B cell (primary cell): Measurements from ENCODE around the gene HOXA9. TPM values are rescaled to one million over a fixed set of nuclear protein-coding genes. Genes with fewer than 3 reads are reported as not detected.

Source experiments
- ATAC-seq: fragments of 200-7000 bp; cut with Tn5 transposase; one replicate; pipeline ENCODE4 v1.10.0; 2021; ENCODE audit warnings: low read depth, mild to moderate bottlenecking, moderate number of reproducible peaks, moderate library complexity
- CTCF ChIA-PET: fragments of 350-600 bp; sonication (Branson Sonifier 250); formaldehyde crosslinking; loops from one replicate; lab custom pipeline; 2021; ENCODE audit warnings: antibody characterized with exemption, inconsistent platforms; lab: Charles Lee
- POLR2A ChIA-PET: fragments of 350-600 bp; sonication (Branson Sonifier 250); formaldehyde crosslinking; loops from one replicate; lab custom pipeline; 2021; ENCODE audit warnings: antibody characterized with exemption; lab: Charles Lee
- DNase-seq: peaks from one replicate; pipeline ENCODE4 v3.0.0; 2013
- H2AFZ ChIP-seq: 2 replicates; pipeline ENCODE4 v1.6.1; 2012; ENCODE audit warnings: mild to moderate bottlenecking, low read depth, low read length; ENCODE audit not compliant: insufficient read depth, poor library complexity, severe bottlenecking
- H3K27ac ChIP-seq, 2 donors: 1 replicate in 1 of 2; 2 replicates in 1 of 2; pipeline ENCODE4 v1.5.1; 2012 to 2013; ENCODE audit warnings: low read length in 2 of 2, mild to moderate bottlenecking in 2 of 2, moderate library complexity in 1 of 2
- H3K27me3 ChIP-seq, 4 experiments: fragments of 200-600 bp in 1 of 4; sonication (generic) in 1 of 4; replicated peaks in 1 of 4; 1 replicate in 2 of 4; 2 replicates in 2 of 4; pipeline versions ENCODE4 v1.6.1 to v1.7.0; 2013 to 2016; ENCODE audit warnings: low read length in 3 of 4, mild to moderate bottlenecking in 2 of 4, mixed read lengths in 1 of 4, moderate library complexity in 1 of 4; ENCODE audit not compliant: insufficient read depth in 4 of 4, control insufficient read depth in 3 of 4; ENCODE audit errors: control extremely low read depth in 1 of 4
- H3K36me3 ChIP-seq, 2 experiments: replicated peaks in 1 of 2; 1 replicate in 1 of 2; 2 replicates in 1 of 2; pipeline versions ENCODE4 v1.6.1 to v1.7.1; 2013; ENCODE audit warnings: low read length in 1 of 2; ENCODE audit not compliant: insufficient read depth in 2 of 2, control insufficient read depth in 1 of 2; ENCODE audit errors: control extremely low read depth in 1 of 2, extremely low read depth in 1 of 2
- H3K4me1 ChIP-seq, 2 donors: fragments of 200-600 bp in 1 of 2; sonication (generic) in 1 of 2; 1 replicate in 1 of 2; 2 replicates in 1 of 2; pipeline versions ENCODE4 v1.5.1 to v1.6.1; 2013 to 2017; ENCODE audit warnings: low read length in 2 of 2; ENCODE audit not compliant: control insufficient read depth in 2 of 2, insufficient read depth in 2 of 2
- H3K4me2 ChIP-seq: replicated peaks from 2 replicates; pipeline ENCODE3; 2012; ENCODE audit warnings: mild to moderate bottlenecking, low read depth, low read length; ENCODE audit not compliant: poor library complexity, severe bottlenecking
- H3K4me3 ChIP-seq, 5 experiments: fragments of 200-600 bp in 1 of 5; sonication (generic) in 1 of 5; 1 replicate in 3 of 5; 2 replicates in 2 of 5; pipeline versions ENCODE4 v1.5.1 to v1.7.0; 2011 to 2016; ENCODE audit warnings: low read length in 4 of 5, mild to moderate bottlenecking in 4 of 5, low read depth in 2 of 5, control low read depth in 1 of 5, moderate library complexity in 1 of 5; ENCODE audit not compliant: insufficient read depth in 1 of 5; ENCODE audit errors: control extremely low read depth in 1 of 5, extremely low read depth in 1 of 5
- H3K79me2 ChIP-seq: fragments of 200-600 bp; sonication (generic); one replicate; pipeline ENCODE4 v1.6.0; 2016; ENCODE audit warnings: low read length; ENCODE audit not compliant: control insufficient read depth, insufficient read depth
- H3K9ac ChIP-seq: fragments of 200-600 bp; sonication (generic); 2 replicates; pipeline ENCODE4 v1.6.1; 2017; ENCODE audit warnings: mild to moderate bottlenecking, low read length, moderate library complexity
- H3K9me3 ChIP-seq, 3 donors: one replicate each; pipeline versions ENCODE4 v1.6.1 to v1.7.1; 2013; ENCODE audit warnings: low read length in 2 of 3; ENCODE audit not compliant: control insufficient read depth in 2 of 3, insufficient read depth in 1 of 3; ENCODE audit errors: control extremely low read depth in 1 of 3
- H4K20me1 ChIP-seq: 2 replicates; pipeline ENCODE4 v1.6.0; 2012; ENCODE audit warnings: mild to moderate bottlenecking, low read length; ENCODE audit not compliant: insufficient read depth, control insufficient read depth, poor library complexity, severe bottlenecking
- H3K27ac Mint-ChIP-seq: one replicate; pipeline ENCODE4 v1.8.0; 2021; ENCODE audit warnings: mixed read lengths
- H3K27me3 Mint-ChIP-seq: one replicate; pipeline ENCODE4 v1.8.0; 2021; ENCODE audit warnings: mixed read lengths
- H3K4me1 Mint-ChIP-seq: one replicate; pipeline ENCODE4 v1.8.0; 2021; ENCODE audit warnings: mixed read lengths
- H3K4me3 Mint-ChIP-seq: one replicate; pipeline ENCODE4 v1.8.0; 2021; ENCODE audit warnings: mixed read lengths
- H3K9me3 Mint-ChIP-seq: one replicate; pipeline ENCODE4 v1.8.0; 2022; ENCODE audit warnings: mixed read lengths; ENCODE audit not compliant: insufficient read depth
- CTCF ChIP-seq: fragments of 200-600 bp; IDR thresholded peaks from one replicate; pipeline ENCODE4 v1.8.0; 2022; ENCODE audit warnings: antibody characterized with exemption, mild to moderate bottlenecking
- EZH2 ChIP-seq: IDR thresholded peaks from 2 replicates; pipeline ENCODE4 v1.6.1; 2012; ENCODE audit warnings: borderline replicate concordance, low read depth, mild to moderate bottlenecking, moderate library complexity, low read length; ENCODE audit not compliant: insufficient read depth, poor library complexity, severe bottlenecking
- WGBS: methylation state at CpG from one replicate; pipeline ENCODE4 v1.1.5; 2013; ENCODE audit warnings: missing lambda C conversion rate; ENCODE audit not compliant: insufficient coverage; 5-methylcytosine and 5-hydroxymethylcytosine counted together
- intact Hi-C: fragments of 100-400 bp; cut with micrococcal nuclease; formaldehyde crosslinking; loops from one replicate; pipeline ENCODE4 v1.10.0; 2022
- polyA plus RNA-seq: library from polyadenylated mRNA; depleted of rRNA; stranded (reverse); fragments of >200 nt; gene quantifications from 2 replicates; pipeline ENCODE4 v1.2.3, GENCODE V29; 2012
- total RNA-seq, 2 donors: library from RNA; stranded (reverse); fragments of 120-200 nt in 1 of 2; gene quantifications; 1 replicate in 1 of 2; 2 replicates in 1 of 2; pipeline versions ENCODE4 v1.2.3 to v1.2.4, GENCODE V29; 2013 to 2022

Gene HOXA9
- total and polyA plus RNA-seq, 2 donors (not counting 1 experiment from before 2014, with no cell fraction given), result 0.07 TPM; not detected in 1

DNA sequence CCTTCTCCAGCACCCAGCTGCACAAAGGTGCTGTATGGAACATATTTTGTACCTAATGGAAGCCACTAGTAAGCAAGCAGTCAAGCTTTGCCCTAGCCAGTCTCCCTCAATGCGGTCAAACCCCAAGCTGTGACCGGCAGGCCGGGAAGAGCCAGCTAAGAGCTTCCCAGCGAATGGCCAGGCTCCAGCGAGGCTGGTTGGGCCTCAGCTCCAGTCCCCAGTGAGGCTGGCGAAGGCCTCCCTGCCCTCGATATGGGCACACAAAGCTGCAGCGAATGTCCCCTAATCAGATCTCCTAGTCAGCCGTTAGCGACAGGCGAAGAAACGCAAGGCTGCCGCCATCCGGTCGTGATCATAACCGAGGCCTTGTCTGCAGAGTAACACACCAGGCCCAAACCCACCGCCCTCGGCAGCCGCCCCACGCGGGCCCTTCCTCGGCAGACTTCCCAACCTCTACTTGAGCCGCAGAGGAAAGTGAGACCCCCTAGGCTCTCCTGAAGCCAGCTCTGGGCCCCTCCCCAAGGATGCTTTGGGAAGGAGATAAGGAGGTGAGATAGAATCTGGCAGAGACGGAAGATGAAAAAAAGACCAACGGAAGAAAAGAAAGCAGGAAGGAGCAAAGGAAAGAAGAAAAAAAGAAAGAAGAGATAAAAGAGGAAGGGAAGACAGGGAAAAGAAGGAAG, 3.1 kb upstream of the HOXA9 start:
- H3K27me3 ChIP-seq, result peaks cover 0 to 98% (median 84%) of the 10 kb centered on the region in 4 experiments
- CTCF ChIA-PET, result interaction anchor here (0.7 to 1.1 kb wide), 4 partner anchors 10 to 1314 kb away, joined by 3 to 5 read pairs (median 3); no protein-coding TSS in a partner anchor
- DNase-seq (peak; percentile 47), ATAC-seq (no peak)
- no peak overlapping the region for H2AFZ ChIP-seq
- H3K4me2 ChIP-seq, result no peak overlapping the region
- intact Hi-C loops, result loop anchor here (10.0 kb wide), 2 partner anchors 894 to 974 kb away; no protein-coding TSS in a partner anchor
- no peak overlapping the region for H3K27ac ChIP-seq
- 4% methylated on average over 18 of the region's 25 CpGs for WGBS
- no peak for TF ChIP-seq CTCF
- TF ChIP-seq EZH2, result no peak
- Mint-ChIP-seq H3K27me3 (peaks cover 61% of the 10 kb centered on the region), H3K4me1 (peaks cover 25% of the 10 kb centered on the region), H3K9me3 (no peaks in the 10 kb centered on the region), H3K27ac (peak overlapping the region; percentile 71), H3K4me3 (peak overlapping the region; percentile 45)
- peaks cover 0 to 88% (median 28%) of the 10 kb centered on the region in 3 donors for H3K9me3 ChIP-seq
- peaks cover 12% of the 10 kb centered on the region for H4K20me1 ChIP-seq
- peaks cover 47 to 70% of the 10 kb centered on the region in 2 donors for H3K4me1 ChIP-seq
- no peaks in the 10 kb centered on the region for H3K36me3 ChIP-seq
- POLR2A ChIA-PET, result no interaction called here
- no peak overlapping the region for H3K9ac ChIP-seq
- H3K79me2 ChIP-seq, result no peaks in the 10 kb centered on the region
- no peak overlapping the region for H3K4me3 ChIP-seq

DNA sequence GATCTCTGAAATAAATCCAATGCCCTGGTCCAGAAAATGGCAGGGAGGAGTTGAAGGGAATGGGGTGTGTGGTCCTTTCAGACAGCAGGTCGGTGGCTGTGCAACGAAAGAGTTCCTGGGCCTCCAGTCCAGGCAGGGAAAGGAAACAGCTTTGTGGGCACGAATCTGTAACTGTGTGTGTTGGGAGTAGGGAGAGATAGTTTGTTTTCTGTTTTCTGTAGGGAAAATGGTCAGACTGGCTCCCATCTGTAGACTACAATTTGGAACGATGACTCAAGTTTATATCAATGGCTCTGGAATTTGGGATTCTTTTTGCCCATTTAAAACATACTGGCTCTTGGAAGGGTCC, 2.6 kb upstream of the HOXA9 start:
- 23% methylated on average over 3 of the region's 4 CpGs for WGBS
- no peak overlapping the region for H2AFZ ChIP-seq
- ChIA-PET POLR2A (no interaction called here), CTCF (interaction anchor here (0.9 kb wide), 2 partner anchors 9 to 1313 kb away, joined by 3 read pairs; no protein-coding TSS in a partner anchor)
- peaks cover 0 to 99% (median 87%) of the 10 kb centered on the region in 4 experiments for H3K27me3 ChIP-seq
- intact Hi-C loops, result loop anchor here (10.0 kb wide), 2 partner anchors 893 to 973 kb away; no protein-coding TSS in a partner anchor
- Mint-ChIP-seq H3K4me3 (no peak overlapping the region), H3K4me1 (peaks cover 25% of the 10 kb centered on the region), H3K27me3 (peaks cover 65% of the 10 kb centered on the region), H3K9me3 (no peaks in the 10 kb centered on the region), H3K27ac (peak overlapping the region; percentile 71)
- H3K9me3 ChIP-seq, result peaks cover 0 to 88% (median 27%) of the 10 kb centered on the region in 3 donors
- no peak for DNase-seq
- no peak overlapping the region for H3K4me2 ChIP-seq
- no peaks in the 10 kb centered on the region for H3K79me2 ChIP-seq
- TF ChIP-seq CTCF (no peak), EZH2 (no peak)
- no peaks in the 10 kb centered on the region for H3K36me3 ChIP-seq
- no peak for ATAC-seq
- H3K9ac ChIP-seq, result no peak overlapping the region
- no peak overlapping the region for H3K27ac ChIP-seq
- H4K20me1 ChIP-seq, result peaks cover 12% of the 10 kb centered on the region
- peaks cover 43 to 64% of the 10 kb centered on the region in 2 donors for H3K4me1 ChIP-seq
- H3K4me3 ChIP-seq, result no peak overlapping the region
